ENCODE results near the gene BAD.

DNA sequence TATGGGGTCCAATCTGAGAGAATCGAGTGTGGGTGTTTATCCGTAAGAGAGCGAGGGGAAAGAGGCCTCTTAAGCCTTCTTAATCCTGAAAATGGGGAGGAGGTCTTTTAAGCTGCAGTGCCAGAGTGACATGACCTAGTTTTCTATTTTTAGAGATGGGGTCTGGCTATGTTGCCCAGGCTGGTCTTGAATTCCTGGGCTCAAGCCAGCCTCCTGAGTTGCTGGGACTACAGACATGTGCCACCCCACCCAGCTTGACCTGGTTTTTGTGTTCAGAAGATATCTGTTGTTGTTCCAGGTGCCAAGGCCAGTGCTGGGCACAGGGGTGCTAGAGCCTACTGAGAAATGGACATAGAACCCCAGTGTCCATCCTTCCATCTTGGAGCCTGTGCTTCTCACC lies 1.4 kb downstream of the BAD start:
- TF ChIP-seq, protein P1, sequence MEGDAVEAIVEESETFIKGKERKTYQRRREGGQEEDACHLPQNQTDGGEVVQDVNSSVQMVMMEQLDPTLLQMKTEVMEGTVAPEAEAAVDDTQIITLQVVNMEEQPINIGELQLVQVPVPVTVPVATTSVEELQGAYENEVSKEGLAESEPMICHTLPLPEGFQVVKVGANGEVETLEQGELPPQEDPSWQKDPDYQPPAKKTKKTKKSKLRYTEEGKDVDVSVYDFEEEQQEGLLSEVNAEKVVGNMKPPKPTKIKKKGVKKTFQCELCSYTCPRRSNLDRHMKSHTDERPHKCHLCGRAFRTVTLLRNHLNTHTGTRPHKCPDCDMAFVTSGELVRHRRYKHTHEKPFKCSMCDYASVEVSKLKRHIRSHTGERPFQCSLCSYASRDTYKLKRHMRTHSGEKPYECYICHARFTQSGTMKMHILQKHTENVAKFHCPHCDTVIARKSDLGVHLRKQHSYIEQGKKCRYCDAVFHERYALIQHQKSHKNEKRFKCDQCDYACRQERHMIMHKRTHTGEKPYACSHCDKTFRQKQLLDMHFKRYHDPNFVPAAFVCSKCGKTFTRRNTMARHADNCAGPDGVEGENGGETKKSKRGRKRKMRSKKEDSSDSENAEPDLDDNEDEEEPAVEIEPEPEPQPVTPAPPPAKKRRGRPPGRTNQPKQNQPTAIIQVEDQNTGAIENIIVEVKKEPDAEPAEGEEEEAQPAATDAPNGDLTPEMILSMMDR (IDR thresholded peaks at IDR 0.05; ENCODE audit: low read depth, low read length): no peak
- no peak for TF ChIP-seq MYC (IDR thresholded peaks at IDR 0.05; ENCODE audit: low read depth, low read length)
- TF ChIP-seq POLR2A (IDR thresholded peaks at IDR 0.05; ENCODE audit: extremely low read depth, insufficient read length): no peak
